ENCODE data around the gene MAG. TPM values are rescaled to one million over a fixed set of nuclear protein-coding genes. Genes with fewer than 3 reads are reported as not detected.

Gene MAG
- total RNA-seq, 4 donors from 2014 or later = not detected

- Histone ChIP-seq H3K9me3 (no peaks in the 10 kb centered on the region), H3K36me3 (no peaks in the 10 kb centered on the region), H3K4me3 (no peak overlapping the region), H3K27me3 (no peaks in the 10 kb centered on the region), H3K4me1 (no peaks in the 10 kb centered on the region), H3K27ac (no peak overlapping the region)
- TF ChIP-seq, protein P1, sequence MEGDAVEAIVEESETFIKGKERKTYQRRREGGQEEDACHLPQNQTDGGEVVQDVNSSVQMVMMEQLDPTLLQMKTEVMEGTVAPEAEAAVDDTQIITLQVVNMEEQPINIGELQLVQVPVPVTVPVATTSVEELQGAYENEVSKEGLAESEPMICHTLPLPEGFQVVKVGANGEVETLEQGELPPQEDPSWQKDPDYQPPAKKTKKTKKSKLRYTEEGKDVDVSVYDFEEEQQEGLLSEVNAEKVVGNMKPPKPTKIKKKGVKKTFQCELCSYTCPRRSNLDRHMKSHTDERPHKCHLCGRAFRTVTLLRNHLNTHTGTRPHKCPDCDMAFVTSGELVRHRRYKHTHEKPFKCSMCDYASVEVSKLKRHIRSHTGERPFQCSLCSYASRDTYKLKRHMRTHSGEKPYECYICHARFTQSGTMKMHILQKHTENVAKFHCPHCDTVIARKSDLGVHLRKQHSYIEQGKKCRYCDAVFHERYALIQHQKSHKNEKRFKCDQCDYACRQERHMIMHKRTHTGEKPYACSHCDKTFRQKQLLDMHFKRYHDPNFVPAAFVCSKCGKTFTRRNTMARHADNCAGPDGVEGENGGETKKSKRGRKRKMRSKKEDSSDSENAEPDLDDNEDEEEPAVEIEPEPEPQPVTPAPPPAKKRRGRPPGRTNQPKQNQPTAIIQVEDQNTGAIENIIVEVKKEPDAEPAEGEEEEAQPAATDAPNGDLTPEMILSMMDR (IDR thresholded peaks at IDR 0.05) = no peak
- TF ChIP-seq POLR2AphosphoS5 (IDR thresholded peaks at IDR 0.05) (no peak), POLR2A (IDR thresholded peaks at IDR 0.05) (no peak), EP300 (IDR thresholded peaks at IDR 0.05; ENCODE audit: low read depth) (no peak)
- intact Hi-C loops (cut with DNase I; ENCODE audit: low total_unique reads) = no loop called here
- WGBS, 2 donors (ENCODE audit: low coverage in 1 of 2) = 82 to 84% methylated on average over 6 to 7 of the region's 7 CpGs
- in situ Hi-C loops (cut with MboI; ENCODE audit: low pct_ligation_motif_present in 1 of 4, low pct_unique_long_range_greater_than_20kb in 1 of 4, low sequenced_read_pairs in 3 of 4) = no loop called here
- DNase-seq = no peak
Observed at GRCh38 chr19:35308910-35309309, 16.9 kb downstream of the MAG start.

DNA sequence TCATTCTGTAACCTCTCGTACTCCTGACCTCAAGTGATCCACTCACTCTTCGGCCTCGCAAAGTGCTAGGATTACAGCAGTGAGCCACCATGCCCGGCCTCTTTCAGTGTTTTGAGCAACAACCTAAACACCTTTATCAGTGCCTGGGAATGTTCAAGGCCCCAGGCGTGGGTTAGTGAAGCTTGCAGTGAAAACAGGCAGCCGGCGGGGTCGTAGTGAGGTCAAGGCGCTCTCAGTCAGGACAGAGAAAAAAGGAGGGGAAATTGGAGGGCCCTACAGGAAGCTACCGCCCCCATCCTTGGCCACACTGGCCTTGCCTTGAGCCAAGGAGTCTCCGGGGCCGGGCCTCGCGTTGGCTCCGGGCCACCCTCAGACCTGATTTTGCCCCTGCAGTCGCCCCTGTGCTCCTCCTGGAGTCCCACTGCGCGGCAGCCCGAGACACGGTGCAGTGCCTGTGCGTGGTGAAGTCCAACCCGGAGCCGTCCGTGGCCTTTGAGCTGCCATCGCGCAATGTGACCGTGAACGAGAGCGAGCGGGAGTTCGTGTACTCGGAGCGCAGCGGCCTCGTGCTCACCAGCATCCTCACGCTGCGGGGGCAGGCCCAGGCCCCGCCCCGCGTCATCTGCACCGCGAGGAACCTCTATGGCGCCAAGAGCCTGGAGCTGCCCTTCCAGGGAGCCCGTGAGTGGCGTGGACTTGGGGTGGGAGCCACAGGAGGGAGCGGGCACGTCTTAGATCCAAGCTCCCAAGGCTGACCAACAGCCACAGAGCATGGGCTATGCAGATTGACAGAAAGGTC lies 17.7 kb downstream of the MAG start:
- no peak for DNase-seq
- TF ChIP-seq, protein P1 (IDR thresholded peaks at IDR 0.05) = no peak
- TF ChIP-seq POLR2AphosphoS5 (IDR thresholded peaks at IDR 0.05) (no peak), POLR2A (IDR thresholded peaks at IDR 0.05) (no peak), EP300 (IDR thresholded peaks at IDR 0.05; ENCODE audit: low read depth) (no peak)
- no peak overlapping the region for H3K27ac ChIP-seq

DNA sequence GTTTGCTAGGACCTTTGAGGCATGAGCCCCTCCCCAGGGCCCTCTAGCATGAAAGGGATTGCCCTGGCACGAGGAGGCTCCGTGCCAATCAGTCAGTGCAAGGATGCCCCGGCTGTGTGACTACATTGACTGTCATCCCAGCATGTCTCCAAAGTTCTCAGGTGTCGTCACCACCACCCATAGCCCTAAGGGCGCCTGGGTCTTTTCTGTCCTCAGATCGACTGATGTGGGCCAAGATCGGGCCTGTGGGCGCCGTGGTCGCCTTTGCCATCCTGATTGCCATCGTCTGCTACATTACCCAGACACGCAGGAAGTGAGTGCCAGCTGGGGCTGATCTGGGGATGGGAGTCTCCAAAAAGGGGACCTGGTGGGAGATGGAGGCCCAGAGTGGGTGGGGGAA lies 18.4 kb downstream of the MAG start:
- TF ChIP-seq POLR2AphosphoS5 (IDR thresholded peaks at IDR 0.05) (no peak), EP300 (IDR thresholded peaks at IDR 0.05; ENCODE audit: low read depth) (no peak), POLR2A (IDR thresholded peaks at IDR 0.05) (no peak)
- TF ChIP-seq, protein P1 (IDR thresholded peaks at IDR 0.05) = no peak
- no peaks in the 10 kb centered on the region for H3K36me3 ChIP-seq
- no peaks in the 10 kb centered on the region for H3K27me3 ChIP-seq
- WGBS, 2 donors (ENCODE audit: low coverage in 1 of 2) = 85% methylated on average over 12 of the region's 12 CpGs; no CpG with 5 or more reads in 1 of the 2 donors
- intact Hi-C loops (cut with DNase I; ENCODE audit: low total_unique reads) = no loop called here
- H3K27ac ChIP-seq = no peak overlapping the region
- H3K4me3 ChIP-seq = no peak overlapping the region
- H3K4me1 ChIP-seq = no peaks in the 10 kb centered on the region
- in situ Hi-C loops (cut with MboI; ENCODE audit: low pct_ligation_motif_present in 1 of 4, low pct_unique_long_range_greater_than_20kb in 1 of 4, low sequenced_read_pairs in 3 of 4) = no loop called here
- DNase-seq = no peak
- H3K9me3 ChIP-seq = no peaks in the 10 kb centered on the region

More for the DNA sequence above, 17.7 kb downstream of the MAG start:
- Histone ChIP-seq H3K4me3 (no peak overlapping the region), H3K9me3 (no peaks in the 10 kb centered on the region), H3K27me3 (no peaks in the 10 kb centered on the region), H3K36me3 (no peaks in the 10 kb centered on the region), H3K4me1 (no peaks in the 10 kb centered on the region)
- intact Hi-C loops (cut with DNase I; ENCODE audit: low total_unique reads) (no loop called here), in situ Hi-C loops (cut with MboI; ENCODE audit: low pct_ligation_motif_present in 1 of 4, low pct_unique_long_range_greater_than_20kb in 1 of 4, low sequenced_read_pairs in 3 of 4) (no loop called here)
- 43 to 84% methylated on average over 2 to 45 of the region's 47 CpGs for whole genome bisulfite sequencing, 2 donors (ENCODE audit: low coverage in 1 of 2)

DNA sequence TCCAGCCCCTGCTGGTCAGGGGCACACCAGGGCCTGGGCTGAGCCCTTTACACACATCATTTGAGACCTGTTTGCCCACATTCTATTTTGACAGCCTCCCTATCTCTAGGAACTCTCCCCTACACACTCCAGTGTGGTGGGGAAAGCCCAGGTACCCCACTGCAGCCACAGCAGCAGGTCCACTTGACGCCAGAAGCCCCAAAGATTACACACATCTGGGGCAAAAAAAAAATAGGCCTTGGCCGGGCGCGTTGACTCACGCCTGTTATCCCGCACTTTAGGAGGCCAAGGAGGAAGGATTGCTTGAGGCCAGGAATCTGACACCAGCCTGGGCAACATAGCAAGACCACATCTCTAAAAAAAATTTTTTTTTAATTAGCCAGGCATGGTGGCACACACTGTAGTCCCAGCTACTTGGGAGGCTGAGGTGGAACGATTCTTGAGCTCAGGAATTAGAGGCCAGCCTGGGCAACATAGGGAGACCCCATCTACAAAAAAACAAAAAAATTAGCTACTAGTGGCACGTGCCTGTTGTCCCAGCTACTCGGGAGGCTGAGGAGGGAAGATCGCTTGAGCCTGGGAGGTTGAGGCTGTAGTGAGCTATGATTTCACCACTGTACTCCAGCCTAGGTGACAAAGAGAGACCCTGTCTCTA lies 19.0 kb downstream of the MAG start:
- no peak for DNase-seq
- Histone ChIP-seq H3K4me3 (no peak overlapping the region), H3K9me3 (no peaks in the 10 kb centered on the region), H3K27me3 (no peaks in the 10 kb centered on the region), H3K4me1 (no peaks in the 10 kb centered on the region), H3K36me3 (no peaks in the 10 kb centered on the region), H3K27ac (no peak overlapping the region)
- in situ Hi-C loops (cut with MboI; ENCODE audit: low pct_ligation_motif_present in 1 of 4, low pct_unique_long_range_greater_than_20kb in 1 of 4, low sequenced_read_pairs in 3 of 4) (no loop called here), intact Hi-C loops (cut with DNase I; ENCODE audit: low total_unique reads) (no loop called here)
- TF ChIP-seq EP300 (IDR thresholded peaks at IDR 0.05; ENCODE audit: low read depth) = no peak
- TF ChIP-seq POLR2AphosphoS5 (IDR thresholded peaks at IDR 0.05) = no peak
- TF ChIP-seq, protein P1 (IDR thresholded peaks at IDR 0.05) = no peak
- no peak for TF ChIP-seq POLR2A (IDR thresholded peaks at IDR 0.05)
- WGBS, 2 donors (ENCODE audit: low coverage in 1 of 2) = 70 to 83% methylated on average over 3 to 10 of the region's 10 CpGs

All from transverse colon (tissue), 4 donors.